Esophagus squamous epithelium (tissue), 5 donors: ENCODE data around the gene CC2D1B. TPM values are rescaled to one million over a fixed set of nuclear protein-coding genes. Genes with fewer than 3 reads are reported as not detected.

Source experiments
- DNase-seq: peaks from one replicate; lab custom pipeline; 2025; lab: John Stamatoyannopoulos, UW
- H3K27ac ChIP-seq, 4 donors: fragments of 200-600 bp; sonication (generic); one replicate each; pipeline ENCODE4 v1.5.1; 2016 to 2019; ENCODE audit warnings: mild to moderate bottlenecking in 1 of 4
- H3K27me3 ChIP-seq, 4 donors: fragments of 200-600 bp; sonication (generic); 1 replicate in 3 of 4; 2 replicates in 1 of 4; pipeline versions ENCODE4 v1.5.1 to v1.6.0; 2017 to 2021; ENCODE audit warnings: antibody characterized with exemption in 1 of 4
- H3K36me3 ChIP-seq, 3 donors: fragments of 200-600 bp; sonication (generic); one replicate each; pipeline ENCODE4 v1.5.1; 2016 to 2019
- H3K4me1 ChIP-seq, 3 donors: fragments of 200-600 bp; sonication (generic); one replicate each; pipeline ENCODE4 v1.5.1; 2017 to 2019
- H3K4me3 ChIP-seq, 4 donors: fragments of 200-600 bp; sonication (generic); 1 replicate in 3 of 4; 2 replicates in 1 of 4; pipeline ENCODE4 v1.5.1; 2016 to 2019; ENCODE audit warnings: mild to moderate bottlenecking in 2 of 4, moderate library complexity in 1 of 4
- H3K9me3 ChIP-seq, 3 donors: fragments of 200-600 bp; sonication (generic); one replicate each; pipeline ENCODE4 v1.5.1; 2016 to 2019
- POLR2A ChIP-seq, 4 donors: fragments of 450-650 bp; IDR thresholded peaks; one replicate each; pipeline ENCODE4 v1.6.1; 2017; ENCODE audit warnings: antibody characterized with exemption in 4 of 4, mild to moderate bottlenecking in 4 of 4, moderate library complexity in 3 of 4
- WGBS, 2 donors: methylation state at CpG; one replicate each; pipeline ENCODE4 v1.1.5; 2018; 5-methylcytosine and 5-hydroxymethylcytosine counted together
- intact Hi-C: fragments of 100-400 bp; cut with DNase I; formaldehyde crosslinking; loops from one replicate; pipeline ENCODE4 v1.15.0; 2022
- total RNA-seq, 4 donors: library from RNA; depleted of rRNA; stranded (reverse); fragments of >200 nt; gene quantifications; one replicate each; pipeline ENCODE4 v1.1.0, GENCODE V29; 2016
- TF ChIP-seq, protein P1 (sequence below), 6 experiments: fragments of 450-650 bp in 4 of 6; fragments of 200-600 bp in 2 of 6; sonication (generic) in 2 of 6; IDR thresholded peaks; one replicate each; pipeline ENCODE4 v1.5.1; 2016 to 2019; ENCODE audit warnings: antibody characterized with exemption in 6 of 6, mild to moderate bottlenecking in 4 of 6, moderate library complexity in 4 of 6
- donor health status: DM: yes; HTN: yes; CAD: no.

The CC2D1B gene
- total RNA-seq, 4 donors from 2014 or later: 16.9 to 21.2 (median 18.3) TPM

DNA sequence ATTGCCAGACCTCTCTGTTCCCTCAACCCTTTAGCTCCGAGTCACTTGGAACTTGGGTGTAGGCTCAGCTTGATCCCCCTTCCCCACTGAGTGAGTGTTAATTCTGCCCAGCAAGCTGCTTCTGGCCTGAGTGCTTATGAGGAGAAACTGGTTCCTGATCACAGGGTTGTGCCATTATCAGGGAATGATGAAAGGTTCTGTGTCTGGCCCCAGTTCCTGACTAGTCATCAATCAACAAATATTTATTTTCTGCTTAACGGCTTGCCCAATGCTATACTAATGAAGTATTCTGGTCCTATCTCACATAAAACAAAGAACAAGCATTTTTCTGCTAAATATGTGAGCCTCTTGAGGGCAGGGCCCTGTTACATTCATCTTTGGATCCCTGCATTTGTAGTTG is 20.8 kb downstream of the CC2D1B start:
- H3K36me3 ChIP-seq: peaks cover 0 to 52% (median 0%) of the 10 kb centered on the region in 3 donors
- H3K4me3 ChIP-seq: no peak overlapping the region
- 42 to 53% methylated on average over 2 of the region's 2 CpGs for WGBS, 2 donors
- no peak overlapping the region for H3K27ac ChIP-seq
- no peaks in the 10 kb centered on the region for H3K9me3 ChIP-seq
- peaks cover 0 to 12% (median 0%) of the 10 kb centered on the region in 3 donors for H3K4me1 ChIP-seq
- TF ChIP-seq POLR2A (IDR thresholded peaks at IDR 0.05): no peak
- TF ChIP-seq, protein P1, sequence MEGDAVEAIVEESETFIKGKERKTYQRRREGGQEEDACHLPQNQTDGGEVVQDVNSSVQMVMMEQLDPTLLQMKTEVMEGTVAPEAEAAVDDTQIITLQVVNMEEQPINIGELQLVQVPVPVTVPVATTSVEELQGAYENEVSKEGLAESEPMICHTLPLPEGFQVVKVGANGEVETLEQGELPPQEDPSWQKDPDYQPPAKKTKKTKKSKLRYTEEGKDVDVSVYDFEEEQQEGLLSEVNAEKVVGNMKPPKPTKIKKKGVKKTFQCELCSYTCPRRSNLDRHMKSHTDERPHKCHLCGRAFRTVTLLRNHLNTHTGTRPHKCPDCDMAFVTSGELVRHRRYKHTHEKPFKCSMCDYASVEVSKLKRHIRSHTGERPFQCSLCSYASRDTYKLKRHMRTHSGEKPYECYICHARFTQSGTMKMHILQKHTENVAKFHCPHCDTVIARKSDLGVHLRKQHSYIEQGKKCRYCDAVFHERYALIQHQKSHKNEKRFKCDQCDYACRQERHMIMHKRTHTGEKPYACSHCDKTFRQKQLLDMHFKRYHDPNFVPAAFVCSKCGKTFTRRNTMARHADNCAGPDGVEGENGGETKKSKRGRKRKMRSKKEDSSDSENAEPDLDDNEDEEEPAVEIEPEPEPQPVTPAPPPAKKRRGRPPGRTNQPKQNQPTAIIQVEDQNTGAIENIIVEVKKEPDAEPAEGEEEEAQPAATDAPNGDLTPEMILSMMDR (IDR thresholded peaks at IDR 0.05): no peak
- no peaks in the 10 kb centered on the region for H3K27me3 ChIP-seq
- intact Hi-C loops: no loop called here
- no peak for DNase-seq

DNA sequence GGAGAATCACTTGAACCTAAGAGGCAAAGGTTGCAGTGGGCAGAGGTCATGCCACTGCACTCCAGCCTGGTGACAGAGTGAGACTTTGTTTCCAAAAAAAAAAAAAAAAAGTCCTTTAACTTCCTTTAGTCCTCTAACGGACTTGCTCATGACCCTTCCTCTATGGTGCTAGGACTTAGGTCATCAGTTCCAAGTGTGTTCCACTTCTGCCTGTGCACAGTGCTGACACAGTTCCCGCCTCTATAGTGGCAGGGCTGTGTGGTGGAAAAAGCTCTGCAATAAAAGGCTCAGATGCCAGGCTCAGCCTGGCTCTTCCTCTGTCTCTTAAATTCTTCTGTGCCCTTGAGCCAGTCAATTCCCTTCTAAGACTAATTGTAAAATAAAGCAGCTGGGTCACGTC is 22.0 kb downstream of the CC2D1B start:
- intact Hi-C loops: no loop called here
- DNase-seq: no peak
- H3K4me1 ChIP-seq: peaks cover 0 to 10% (median 0%) of the 10 kb centered on the region in 3 donors
- no peak overlapping the region for H3K27ac ChIP-seq
- H3K4me3 ChIP-seq: no peak overlapping the region
- TF ChIP-seq, protein P1 (IDR thresholded peaks at IDR 0.05): no peak
- TF ChIP-seq POLR2A (IDR thresholded peaks at IDR 0.05): no peak
- H3K27me3 ChIP-seq: no peaks in the 10 kb centered on the region
- peaks cover 0 to 57% (median 0%) of the 10 kb centered on the region in 3 donors for H3K36me3 ChIP-seq
- 73 to 95% methylated on average over 2 to 3 of the region's 3 CpGs for WGBS, 2 donors
- H3K9me3 ChIP-seq: no peaks in the 10 kb centered on the region

DNA sequence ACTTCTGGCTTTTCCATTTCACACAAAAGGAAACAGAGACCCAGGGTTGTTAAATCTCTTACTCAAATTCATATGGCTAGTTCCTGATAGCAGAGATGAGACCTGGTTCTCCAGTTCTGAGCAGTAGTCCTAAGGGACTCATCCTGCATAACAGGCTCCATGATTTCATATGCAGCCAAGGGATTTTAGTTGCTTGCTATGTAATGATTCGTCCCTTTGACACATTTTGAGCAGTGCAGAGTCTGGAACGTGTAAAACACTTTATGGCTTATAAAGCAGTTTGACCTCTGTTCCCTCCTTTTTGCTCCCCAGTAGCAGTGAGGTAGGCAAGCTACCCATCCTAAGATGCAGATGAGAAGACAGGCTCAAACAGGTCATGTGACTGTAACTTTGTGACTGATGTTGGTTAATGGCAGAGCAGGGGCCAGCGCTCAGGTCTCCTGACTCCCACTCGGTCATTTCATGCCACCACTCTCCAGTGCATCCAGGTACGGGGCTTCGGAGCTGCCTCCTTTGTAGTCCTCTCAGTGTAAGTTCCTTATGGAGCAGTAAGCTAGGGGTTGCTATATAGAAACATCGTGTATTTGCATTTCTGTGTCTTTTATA is 24.2 kb downstream of the CC2D1B start:
- Histone ChIP-seq H3K4me1 (no peaks in the 10 kb centered on the region), H3K36me3 (peaks cover 0 to 66% (median 0%) of the 10 kb centered on the region in 3 donors), H3K27me3 (no peaks in the 10 kb centered on the region), H3K4me3 (no peak overlapping the region), H3K27ac (no peak overlapping the region), H3K9me3 (no peaks in the 10 kb centered on the region)
- 80 to 86% methylated on average over 6 to 7 of the region's 7 CpGs for WGBS, 2 donors
- DNase-seq: no peak
- intact Hi-C loops: no loop called here
- TF ChIP-seq, protein P1 (IDR thresholded peaks at IDR 0.05): no peak
- TF ChIP-seq POLR2A (IDR thresholded peaks at IDR 0.05): no peak

DNA sequence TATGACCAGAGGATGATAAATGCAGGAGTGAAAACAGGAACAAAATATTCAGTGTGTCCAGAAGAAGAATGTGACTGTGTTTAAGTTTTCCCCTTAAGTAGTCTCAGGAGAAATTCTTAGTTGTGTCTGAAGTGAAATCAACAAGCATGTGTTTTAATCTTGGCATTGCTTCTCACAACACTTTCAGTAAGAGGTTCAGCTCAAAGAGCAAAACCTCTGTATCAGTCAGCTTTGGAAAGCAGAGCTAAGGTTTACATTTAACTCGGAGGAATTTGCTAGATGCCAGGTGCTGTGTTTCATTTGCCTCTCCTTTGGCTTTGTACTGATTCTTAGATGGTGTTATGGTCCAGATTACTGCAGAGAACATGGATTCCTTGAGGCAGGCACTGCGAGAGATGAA is 28.6 kb downstream of the CC2D1B start:
- H3K27ac ChIP-seq: no peak overlapping the region
- H3K36me3 ChIP-seq: peaks cover 0 to 72% (median 0%) of the 10 kb centered on the region in 3 donors
- no peak for DNase-seq
- no peak overlapping the region for H3K4me3 ChIP-seq
- H3K9me3 ChIP-seq: no peaks in the 10 kb centered on the region
- 69 to 71% methylated on average over 2 of the region's 2 CpGs for WGBS, 2 donors
- no peaks in the 10 kb centered on the region for H3K4me1 ChIP-seq
- TF ChIP-seq, protein P1 (IDR thresholded peaks at IDR 0.05): no peak
- TF ChIP-seq POLR2A (IDR thresholded peaks at IDR 0.05): no peak
- no peaks in the 10 kb centered on the region for H3K27me3 ChIP-seq
- intact Hi-C loops: no loop called here

DNA sequence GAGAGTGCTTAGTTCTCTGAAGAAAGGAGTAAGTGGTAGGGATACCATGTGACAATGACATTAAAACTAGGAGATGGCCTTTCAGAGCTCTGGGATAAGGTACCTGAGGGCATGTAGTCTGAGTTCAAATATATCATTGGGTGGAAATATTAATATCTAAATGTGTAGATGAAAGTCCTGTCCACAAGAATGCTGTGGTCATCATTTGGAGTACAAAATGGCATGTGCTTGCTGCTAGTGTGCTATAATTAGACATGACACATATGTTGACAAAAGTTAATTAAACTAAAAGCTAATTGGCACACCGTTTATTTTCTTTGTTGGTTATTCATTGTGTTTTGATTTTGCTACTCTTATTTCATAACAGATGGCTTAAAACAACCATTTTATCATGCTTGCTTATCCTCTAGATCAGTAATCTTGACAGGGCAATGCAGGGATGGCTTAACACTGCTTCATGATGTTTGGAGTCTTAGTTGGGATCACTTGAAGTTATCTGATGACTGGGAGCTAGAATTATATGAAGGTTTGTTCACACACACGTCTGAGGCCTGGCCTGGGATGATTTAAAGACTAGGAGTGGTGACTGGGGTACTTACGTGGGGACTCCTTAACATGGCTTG is 31.0 kb downstream of the CC2D1B start:
- TF ChIP-seq, protein P1 (IDR thresholded peaks at IDR 0.05): no peak
- TF ChIP-seq POLR2A (IDR thresholded peaks at IDR 0.05): no peak
- Histone ChIP-seq H3K4me1 (no peaks in the 10 kb centered on the region), H3K9me3 (no peaks in the 10 kb centered on the region), H3K27ac (no peak overlapping the region), H3K4me3 (no peak overlapping the region), H3K36me3 (peaks cover 0 to 58% (median 0%) of the 10 kb centered on the region in 3 donors), H3K27me3 (no peaks in the 10 kb centered on the region)
- intact Hi-C loops: no loop called here
- 64 to 83% methylated on average over 3 of the region's 3 CpGs for WGBS, 2 donors
- DNase-seq: no peak
